Measurements from ENCODE around the gene ADGRB3. TPM values are rescaled to one million over a fixed set of nuclear protein-coding genes. Genes with fewer than 3 reads are reported as not detected.

The ADGRB3 gene
- total RNA-seq, 4 donors from 2014 or later: 1.6 to 2.6 (median 1.8) TPM

- TF ChIP-seq CTCF (IDR thresholded peaks at IDR 0.05; ENCODE audit: low read depth): no peak
These were observed 14.6 kb downstream of the ADGRB3 start for GRCh38 chr6:68649669-68650068.

GRCh38 chr6:68650142-68650541 lies 15.1 kb downstream of the ADGRB3 start:
- TF ChIP-seq CTCF (IDR thresholded peaks at IDR 0.05; ENCODE audit: low read depth): no peak

- TF ChIP-seq CTCF (IDR thresholded peaks at IDR 0.05; ENCODE audit: low read depth): no peak
These were observed 16.2 kb downstream of the ADGRB3 start for GRCh38 chr6:68651011-68651985.

- TF ChIP-seq CTCF (IDR thresholded peaks at IDR 0.05; ENCODE audit: low read depth): no peak
These were observed 17.0 kb downstream of the ADGRB3 start for GRCh38 chr6:68652117-68652536.

- TF ChIP-seq CTCF (IDR thresholded peaks at IDR 0.05; ENCODE audit: low read depth): no peak
These were observed 18.1 kb downstream of the ADGRB3 start for GRCh38 chr6:68653074-68653705.

- no peak for TF ChIP-seq CTCF (IDR thresholded peaks at IDR 0.05; ENCODE audit: low read depth)
These were observed 18.6 kb downstream of the ADGRB3 start for GRCh38 chr6:68653706-68654089.

GRCh38 chr6:68654134-68654533 lies 19.1 kb downstream of the ADGRB3 start:
- TF ChIP-seq CTCF (IDR thresholded peaks at IDR 0.05; ENCODE audit: low read depth): no peak

Measured in subcutaneous adipose tissue (tissue), 4 donors.